Ovary (tissue), 3 donors: Measurements from ENCODE around the gene ACVRL1.

Experiments
- POLR2A ChIP-seq: fragments of 450-650 bp; IDR thresholded peaks from one replicate; pipeline ENCODE4 v1.6.1; 2017; ENCODE audit warnings: antibody characterized with exemption, mild to moderate bottlenecking, moderate library complexity
- TF ChIP-seq, protein P1 (sequence below), 3 donors: fragments of 450-650 bp in 2 of 3; fragments of 200-600 bp in 1 of 3; IDR thresholded peaks; one replicate each; pipeline versions ENCODE4 v1.5.1 to v1.8.0; 2016 to 2022; ENCODE audit warnings: antibody characterized with exemption in 3 of 3, mild to moderate bottlenecking in 1 of 3
- donor health status: DM: no; HTN: no; CAD: no.

DNA sequence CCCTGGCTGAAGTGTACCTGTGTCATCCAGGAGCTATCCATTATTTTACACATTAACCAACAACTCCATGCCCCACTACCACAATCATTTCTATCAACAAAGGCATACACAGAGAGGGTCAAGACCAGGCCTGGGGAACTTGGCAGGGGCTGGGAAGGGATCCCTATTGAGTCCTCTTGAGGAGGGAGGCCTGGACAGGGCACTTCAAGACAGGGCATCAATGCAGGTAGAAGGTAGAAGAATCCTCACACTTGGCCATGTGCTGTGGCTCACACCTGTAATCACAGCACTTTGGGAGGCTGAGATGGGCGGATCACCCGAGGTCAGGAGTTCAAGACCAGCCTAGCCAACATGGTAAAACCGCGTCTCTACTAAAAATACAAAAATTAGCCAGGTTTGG, 32.8 kb upstream of the ACVRL1 start:
- TF ChIP-seq, protein P1, sequence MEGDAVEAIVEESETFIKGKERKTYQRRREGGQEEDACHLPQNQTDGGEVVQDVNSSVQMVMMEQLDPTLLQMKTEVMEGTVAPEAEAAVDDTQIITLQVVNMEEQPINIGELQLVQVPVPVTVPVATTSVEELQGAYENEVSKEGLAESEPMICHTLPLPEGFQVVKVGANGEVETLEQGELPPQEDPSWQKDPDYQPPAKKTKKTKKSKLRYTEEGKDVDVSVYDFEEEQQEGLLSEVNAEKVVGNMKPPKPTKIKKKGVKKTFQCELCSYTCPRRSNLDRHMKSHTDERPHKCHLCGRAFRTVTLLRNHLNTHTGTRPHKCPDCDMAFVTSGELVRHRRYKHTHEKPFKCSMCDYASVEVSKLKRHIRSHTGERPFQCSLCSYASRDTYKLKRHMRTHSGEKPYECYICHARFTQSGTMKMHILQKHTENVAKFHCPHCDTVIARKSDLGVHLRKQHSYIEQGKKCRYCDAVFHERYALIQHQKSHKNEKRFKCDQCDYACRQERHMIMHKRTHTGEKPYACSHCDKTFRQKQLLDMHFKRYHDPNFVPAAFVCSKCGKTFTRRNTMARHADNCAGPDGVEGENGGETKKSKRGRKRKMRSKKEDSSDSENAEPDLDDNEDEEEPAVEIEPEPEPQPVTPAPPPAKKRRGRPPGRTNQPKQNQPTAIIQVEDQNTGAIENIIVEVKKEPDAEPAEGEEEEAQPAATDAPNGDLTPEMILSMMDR (IDR thresholded peaks at IDR 0.05), result no peak
- TF ChIP-seq POLR2A, result no peak
